CD8-positive, alpha-beta memory T cell (primary cell): ENCODE data around the gene TACR2. TPM values are rescaled to one million over a fixed set of nuclear protein-coding genes. Genes with fewer than 3 reads are reported as not detected.

Source experiments
- CTCF ChIA-PET: fragments of 350-600 bp; sonication (Branson Sonifier 250); formaldehyde crosslinking; loops from one replicate; lab custom pipeline; 2021; ENCODE audit warnings: antibody characterized with exemption; lab: Charles Lee
- POLR2A ChIA-PET: fragments of 350-600 bp; sonication (Branson Sonifier 250); formaldehyde crosslinking; loops from one replicate; lab custom pipeline; 2021; ENCODE audit warnings: antibody characterized with exemption; lab: Charles Lee
- DNase-seq, 5 donors: peaks; one replicate each; pipeline versions ENCODE4 v3.0.0 to v3.0.0-alpha.2; 2020 to 2022; ENCODE audit warnings: mixed read lengths in 1 of 5
- H3K27ac ChIP-seq: one replicate; pipeline ENCODE4 v1.7.0; 2013; ENCODE audit warnings: low read depth, mild to moderate bottlenecking, low read length, moderate library complexity
- H3K27me3 ChIP-seq: 2 replicates; pipeline ENCODE4 v1.7.0; 2013; ENCODE audit warnings: low read length, mild to moderate bottlenecking; ENCODE audit not compliant: insufficient read depth, poor library complexity, severe bottlenecking
- H3K36me3 ChIP-seq: 2 replicates; pipeline ENCODE4 v1.7.0; 2013; ENCODE audit warnings: mild to moderate bottlenecking, low read length, moderate library complexity; ENCODE audit not compliant: insufficient read depth
- H3K4me1 ChIP-seq: 2 replicates; pipeline ENCODE4 v1.7.0; 2013; ENCODE audit warnings: mild to moderate bottlenecking, low read length, moderate library complexity; ENCODE audit not compliant: insufficient read depth
- H3K4me3 ChIP-seq: 2 replicates; pipeline ENCODE4 v1.7.0; 2013; ENCODE audit warnings: mild to moderate bottlenecking, low read length
- H3K9me3 ChIP-seq: 2 replicates; pipeline ENCODE4 v1.7.0; 2013; ENCODE audit warnings: mild to moderate bottlenecking, low read length
- H3K27ac Mint-ChIP-seq, 8 donors: one replicate each; pipeline ENCODE4 v1.8.0; 2020 to 2021; ENCODE audit warnings: mixed read lengths in 8 of 8, mild to moderate bottlenecking in 6 of 8, inconsistent platforms in 3 of 8, moderate library complexity in 3 of 8
- H3K27me3 Mint-ChIP-seq, 2 donors: one replicate each; pipeline ENCODE4 v1.8.0; 2020 to 2021; ENCODE audit warnings: mixed read lengths in 2 of 2, mild to moderate bottlenecking in 1 of 2, moderate library complexity in 1 of 2
- H3K36me3 Mint-ChIP-seq, 3 donors: one replicate each; pipeline ENCODE4 v1.8.0; 2020 to 2021; ENCODE audit warnings: mixed read lengths in 3 of 3, inconsistent platforms in 1 of 3, mild to moderate bottlenecking in 1 of 3
- H3K4me1 Mint-ChIP-seq, 3 donors: one replicate each; pipeline ENCODE4 v1.8.0; 2020 to 2021; ENCODE audit warnings: mixed read lengths in 3 of 3, inconsistent platforms in 1 of 3, mild to moderate bottlenecking in 1 of 3
- H3K4me3 Mint-ChIP-seq, 7 donors: one replicate each; pipeline ENCODE4 v1.8.0; 2020 to 2021; ENCODE audit warnings: mixed read lengths in 7 of 7, mild to moderate bottlenecking in 6 of 7, moderate library complexity in 4 of 7, inconsistent platforms in 2 of 7
- H3K9me3 Mint-ChIP-seq, 5 donors: one replicate each; pipeline ENCODE4 v1.8.0; 2020 to 2022; ENCODE audit warnings: mixed read lengths in 5 of 5, mild to moderate bottlenecking in 3 of 5, moderate library complexity in 2 of 5, inconsistent platforms in 1 of 5
- polyA plus RNA-seq: library from polyadenylated mRNA; unstranded; fragments of 300-500 nt; fragmentation: Illumina TruSeq; gene quantifications from one replicate; pipeline ENCODE4 v1.2.3, GENCODE V29; 2021
- total RNA-seq, 2 experiments: library from RNA; stranded (reverse); gene quantifications; one replicate each; pipeline ENCODE4 v1.2.3, GENCODE V29; 2021

Gene TACR2
- total and polyA plus RNA-seq, 3 experiments from 2014 or later = not detected

DNA sequence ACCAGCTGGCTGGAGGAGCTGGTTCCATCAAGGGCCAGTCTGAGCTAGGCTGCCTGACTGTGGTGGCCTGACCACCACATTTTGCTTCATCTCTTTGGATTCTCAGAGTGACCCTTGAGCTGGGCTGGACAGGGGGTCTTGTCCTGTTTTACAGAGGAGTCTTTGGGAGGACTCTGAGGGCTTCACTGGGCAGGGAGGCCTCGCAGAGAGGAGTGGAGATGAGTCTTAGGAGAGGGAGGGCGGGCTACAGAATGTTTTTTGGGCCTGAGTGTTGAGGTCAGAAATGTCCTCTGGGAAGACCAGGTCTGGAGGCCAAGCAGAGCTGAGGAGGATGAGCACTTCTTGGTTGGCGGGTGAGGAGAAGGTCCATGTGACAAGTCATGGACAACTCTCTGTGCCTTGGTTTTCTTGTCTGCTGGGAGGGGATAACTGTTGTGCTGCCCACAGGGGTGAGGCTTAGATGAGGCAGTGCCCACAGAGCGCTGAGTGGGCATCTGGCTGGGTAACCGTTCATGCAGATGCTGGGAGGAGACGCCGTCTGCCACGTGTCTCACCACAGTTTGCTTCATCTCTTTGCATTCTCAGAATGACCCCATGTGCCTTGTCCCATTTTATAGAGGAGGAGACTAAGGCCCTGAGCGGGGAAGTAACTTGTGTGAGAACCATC, 44.0 kb upstream of the TACR2 start:
- Mint-ChIP-seq H3K27me3 (peaks cover 0 to 10% of the 10 kb centered on the region in 2 donors), H3K9me3 (no peaks in the 10 kb centered on the region), H3K4me1 (peaks cover 14 to 34% (median 28%) of the 10 kb centered on the region in 3 donors), H3K36me3 (peaks cover 0 to 1% (median 0%) of the 10 kb centered on the region in 3 donors), H3K27ac (peak overlapping the region in 5 of 8 donors; percentile 70 to 93 (median 93)), H3K4me3 (peak overlapping the region in 2 of 7 donors; percentile 62 to 66)
- no peaks in the 10 kb centered on the region for H3K36me3 ChIP-seq
- H3K27me3 ChIP-seq = no peaks in the 10 kb centered on the region
- CTCF ChIA-PET = no interaction called here
- H3K4me1 ChIP-seq = peaks cover 10% of the 10 kb centered on the region
- no peaks in the 10 kb centered on the region for H3K9me3 ChIP-seq
- no peak for DNase-seq
- H3K4me3 ChIP-seq = no peak overlapping the region
- POLR2A ChIA-PET = no interaction called here
- H3K27ac ChIP-seq = no peak overlapping the region

DNA sequence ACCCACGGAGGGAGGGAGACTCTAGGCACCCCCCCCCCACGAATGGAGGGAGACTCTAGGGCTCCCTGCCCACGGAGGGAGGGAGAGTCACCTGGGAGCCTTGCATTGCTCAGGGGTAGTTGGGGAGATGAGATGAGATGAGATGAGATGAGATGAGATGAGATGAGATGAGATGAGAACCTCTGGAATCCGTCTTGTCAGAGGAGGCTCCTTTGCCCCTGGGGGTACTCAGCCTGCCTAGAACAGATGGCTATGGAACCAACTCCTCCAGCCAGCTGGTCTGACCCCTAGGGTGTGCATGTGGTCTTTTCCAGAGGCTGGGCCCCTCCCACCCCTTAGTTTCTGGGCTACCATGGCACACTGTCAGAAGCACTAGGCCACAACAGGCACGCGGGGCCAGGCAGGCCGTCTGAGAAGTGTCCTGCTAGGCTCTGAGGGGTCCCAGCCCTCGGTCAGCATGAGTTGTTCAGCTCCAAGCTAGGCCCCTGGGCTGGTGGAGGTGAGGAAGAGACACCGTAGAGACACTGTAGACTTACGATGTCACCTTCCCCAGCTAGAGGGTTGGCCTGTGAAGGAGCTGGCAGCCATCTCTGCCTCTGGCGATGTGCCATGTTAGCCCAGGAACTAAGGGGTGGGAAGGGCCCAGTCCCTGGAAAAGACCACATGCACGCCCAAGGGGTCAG, 43.3 kb upstream of the TACR2 start:
- ChIA-PET POLR2A (no interaction called here), CTCF (no interaction called here)
- Histone ChIP-seq H3K9me3 (no peaks in the 10 kb centered on the region), H3K27me3 (no peaks in the 10 kb centered on the region), H3K36me3 (no peaks in the 10 kb centered on the region), H3K4me3 (no peak overlapping the region), H3K27ac (no peak overlapping the region), H3K4me1 (peaks cover 6% of the 10 kb centered on the region)
- no peak overlapping the region for H3K4me3 Mint-ChIP-seq
- H3K4me1 Mint-ChIP-seq = peaks cover 7 to 27% (median 21%) of the 10 kb centered on the region in 3 donors
- H3K27me3 Mint-ChIP-seq = peaks cover 0 to 10% of the 10 kb centered on the region in 2 donors
- H3K36me3 Mint-ChIP-seq = peaks cover 0 to 1% (median 0%) of the 10 kb centered on the region in 3 donors
- H3K9me3 Mint-ChIP-seq = no peaks in the 10 kb centered on the region
- peak overlapping the region in 5 of 8 donors; percentile 35 to 93 (median 41) for H3K27ac Mint-ChIP-seq
- DNase-seq = no peak

DNA sequence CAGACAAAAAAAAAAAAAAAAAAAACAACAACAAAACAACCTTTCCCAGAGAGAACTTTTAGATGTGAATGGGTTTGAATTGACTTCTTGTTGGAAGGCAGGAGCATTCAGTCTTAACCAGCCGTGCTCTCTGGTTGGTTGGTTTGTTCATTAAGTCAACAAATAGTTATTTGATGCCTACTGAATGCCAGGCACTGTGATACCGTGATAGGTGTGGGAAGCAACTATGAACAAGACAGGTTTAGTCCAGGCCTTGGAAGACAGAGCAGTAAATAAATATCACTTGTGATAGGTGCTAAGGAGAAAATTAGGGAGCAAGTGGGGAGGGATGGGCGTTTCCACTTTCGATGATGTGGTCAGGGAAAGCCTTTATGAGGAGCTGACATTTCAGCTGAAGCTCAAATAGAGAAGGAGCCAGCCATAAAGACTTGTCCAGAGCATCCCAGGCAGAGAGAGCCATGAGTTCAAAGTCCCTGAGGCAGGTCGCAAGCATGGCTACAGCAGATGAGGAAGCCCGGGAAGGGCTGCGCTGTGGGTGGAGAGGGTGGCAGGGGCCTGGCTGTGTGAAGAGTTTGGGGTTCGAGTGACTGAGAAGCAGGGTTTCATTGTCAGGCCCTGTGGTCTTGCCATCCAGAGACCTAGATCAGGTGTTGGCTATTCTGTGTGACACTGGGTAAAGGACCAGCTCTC, 42.5 kb upstream of the TACR2 start:
- no peak overlapping the region for H3K4me3 ChIP-seq
- CTCF ChIA-PET = no interaction called here

DNA sequence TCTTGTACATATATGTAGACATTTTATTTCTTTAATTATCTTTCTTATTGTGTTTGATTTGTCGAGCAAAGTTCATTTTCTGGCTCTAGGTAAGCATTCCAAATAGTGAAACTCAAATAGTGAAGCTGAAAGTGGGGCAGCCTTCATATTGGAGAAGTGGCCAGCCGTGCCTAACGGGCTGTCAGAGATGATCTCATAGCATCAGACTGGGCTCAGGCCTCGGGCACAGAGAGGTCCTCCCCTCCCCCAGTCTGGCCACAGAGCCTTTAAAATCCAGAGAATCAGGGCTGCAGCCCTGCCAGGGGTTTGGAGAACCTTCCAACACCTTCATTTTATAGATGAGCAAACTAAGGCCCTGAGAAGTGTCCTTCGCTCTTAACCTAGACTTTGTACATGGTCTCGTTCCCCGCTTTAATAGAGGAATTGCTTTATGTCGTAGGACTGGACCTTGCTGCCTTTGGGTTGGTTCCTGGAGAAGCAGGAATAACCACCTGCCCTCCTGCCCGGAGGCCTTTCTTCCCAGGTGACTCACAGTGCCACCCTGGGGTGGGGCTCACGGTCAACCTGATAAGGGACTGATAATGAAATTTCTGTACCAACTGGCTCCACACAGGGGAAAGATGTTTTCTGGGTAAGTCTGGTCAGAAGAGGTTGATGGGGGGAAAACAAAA, 41.8 kb upstream of the TACR2 start:
- H3K36me3 ChIP-seq = no peaks in the 10 kb centered on the region
- CTCF ChIA-PET = interaction anchor here (2.5 kb wide), 1 partner anchor 10 kb away, joined by 7 read pairs; no protein-coding TSS in a partner anchor
- Mint-ChIP-seq H3K4me3 (no peak overlapping the region), H3K27me3 (peaks cover 3 to 10% of the 10 kb centered on the region in 2 donors), H3K9me3 (no peaks in the 10 kb centered on the region), H3K27ac (peak overlapping the region in 3 of 8 donors; percentile 26 to 70 (median 47)), H3K36me3 (peaks cover 0 to 1% (median 0%) of the 10 kb centered on the region in 3 donors), H3K4me1 (peaks cover 0 to 15% (median 15%) of the 10 kb centered on the region in 3 donors)
- H3K9me3 ChIP-seq = no peaks in the 10 kb centered on the region
- no peak overlapping the region for H3K27ac ChIP-seq
- POLR2A ChIA-PET = no interaction called here
- no peaks in the 10 kb centered on the region for H3K27me3 ChIP-seq
- H3K4me3 ChIP-seq = no peak overlapping the region
- DNase-seq = no peak
- no peaks in the 10 kb centered on the region for H3K4me1 ChIP-seq

More for the DNA sequence above, 42.5 kb upstream of the TACR2 start:
- Histone ChIP-seq H3K9me3 (no peaks in the 10 kb centered on the region), H3K27ac (no peak overlapping the region), H3K27me3 (no peaks in the 10 kb centered on the region), H3K4me1 (no peaks in the 10 kb centered on the region), H3K36me3 (no peaks in the 10 kb centered on the region)
- Mint-ChIP-seq H3K36me3 (peaks cover 0 to 1% (median 0%) of the 10 kb centered on the region in 3 donors), H3K9me3 (no peaks in the 10 kb centered on the region), H3K4me3 (peak overlapping the region in 1 of 7 donors; percentile 26), H3K27me3 (peaks cover 0 to 10% of the 10 kb centered on the region in 2 donors), H3K4me1 (peaks cover 0 to 19% (median 14%) of the 10 kb centered on the region in 3 donors), H3K27ac (peak overlapping the region in 5 of 8 donors; percentile 18 to 70 (median 26))
- no peak for DNase-seq
- POLR2A ChIA-PET = no interaction called here

DNA sequence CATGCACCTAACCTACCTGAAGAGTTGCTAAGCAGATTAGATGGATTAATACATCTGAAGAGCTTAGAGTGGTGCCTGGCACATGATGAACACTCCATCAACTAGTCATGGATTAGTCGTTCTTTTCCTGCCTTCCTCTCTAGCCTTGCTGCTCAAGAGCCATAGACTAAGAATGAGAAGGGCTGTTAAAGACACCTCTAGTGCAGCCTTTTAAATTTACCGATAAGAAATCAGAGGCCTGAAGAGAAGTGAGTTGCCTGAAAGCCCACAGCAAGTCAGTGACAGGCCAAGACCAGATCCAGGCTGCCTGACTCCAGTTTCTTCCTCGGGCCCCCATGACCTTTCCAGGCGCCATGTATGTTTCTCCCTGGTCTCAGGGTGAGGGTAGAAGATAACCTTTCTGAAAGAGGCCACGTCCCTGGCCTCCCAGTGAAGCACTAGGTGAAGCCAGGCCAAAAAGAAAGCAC, 41.1 kb upstream of the TACR2 start:
- Histone ChIP-seq H3K27me3 (no peaks in the 10 kb centered on the region), H3K36me3 (no peaks in the 10 kb centered on the region), H3K4me3 (no peak overlapping the region), H3K9me3 (no peaks in the 10 kb centered on the region), H3K4me1 (no peaks in the 10 kb centered on the region), H3K27ac (no peak overlapping the region)
- DNase-seq = no peak
- ChIA-PET POLR2A (no interaction called here), CTCF (interaction anchor here (2.5 kb wide), 1 partner anchor 9 kb away, joined by 7 read pairs; no protein-coding TSS in a partner anchor)
- H3K27me3 Mint-ChIP-seq = peaks cover 5 to 15% of the 10 kb centered on the region in 2 donors
- H3K4me1 Mint-ChIP-seq = peaks cover 1 to 19% (median 15%) of the 10 kb centered on the region in 3 donors
- peaks cover 0 to 1% (median 0%) of the 10 kb centered on the region in 3 donors for H3K36me3 Mint-ChIP-seq
- H3K9me3 Mint-ChIP-seq = no peaks in the 10 kb centered on the region
- peak overlapping the region in 2 of 8 donors; percentile 56 to 77 for H3K27ac Mint-ChIP-seq
- H3K4me3 Mint-ChIP-seq = no peak overlapping the region

DNA sequence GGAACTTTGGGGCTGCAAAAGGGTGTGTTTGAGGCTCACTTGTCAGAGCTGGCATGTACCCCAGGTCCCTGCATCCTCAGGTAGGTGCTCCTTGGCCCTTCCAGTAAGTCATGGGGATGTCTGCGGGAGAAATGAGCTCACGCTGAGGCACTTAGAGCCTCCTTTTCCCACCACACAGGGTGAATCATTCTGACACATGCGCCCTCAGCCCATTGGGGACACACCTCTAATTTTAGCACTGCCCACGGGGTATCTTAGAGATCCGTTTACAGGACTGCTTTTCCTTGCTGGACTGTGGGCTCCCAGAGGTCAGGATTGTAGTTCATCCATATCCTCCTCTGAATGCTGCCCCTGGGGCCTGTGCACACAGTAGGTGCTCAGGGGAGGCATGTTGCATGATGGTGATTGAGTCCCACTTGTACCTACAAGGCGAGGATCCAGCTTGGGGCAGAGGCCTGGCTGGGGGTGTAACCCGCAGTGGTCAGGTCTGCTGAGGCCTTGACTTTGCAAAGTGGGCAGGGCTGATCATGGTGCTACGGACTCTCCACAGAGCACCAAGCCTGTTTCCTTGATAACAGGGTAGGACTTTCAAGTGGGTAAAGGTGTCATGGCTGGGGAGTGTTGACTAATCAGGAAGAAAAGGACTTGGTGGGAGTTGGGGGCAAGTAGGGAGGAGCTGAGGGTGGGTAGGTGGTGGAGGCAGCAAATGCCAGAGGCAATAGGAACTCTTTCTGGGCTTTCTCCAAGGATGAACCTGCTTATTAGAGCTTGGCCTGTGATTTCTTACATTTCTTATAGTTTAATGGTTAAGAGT, 40.4 kb upstream of the TACR2 start:
- Histone ChIP-seq H3K27ac (no peak overlapping the region), H3K9me3 (no peaks in the 10 kb centered on the region), H3K36me3 (no peaks in the 10 kb centered on the region), H3K4me3 (no peak overlapping the region), H3K4me1 (no peaks in the 10 kb centered on the region), H3K27me3 (no peaks in the 10 kb centered on the region)
- Mint-ChIP-seq H3K4me3 (peak overlapping the region in 1 of 7 donors; percentile 48), H3K27me3 (peaks cover 7 to 16% of the 10 kb centered on the region in 2 donors), H3K9me3 (no peaks in the 10 kb centered on the region), H3K36me3 (peaks cover 0 to 1% (median 0%) of the 10 kb centered on the region in 3 donors), H3K27ac (peak overlapping the region in 4 of 8 donors; percentile 23 to 78 (median 66)), H3K4me1 (peaks cover 8 to 22% (median 16%) of the 10 kb centered on the region in 3 donors)
- no peak for DNase-seq
- POLR2A ChIA-PET = no interaction called here
- CTCF ChIA-PET = interaction anchor here (2.5 kb wide), 1 partner anchor 8 kb away, joined by 7 read pairs; no protein-coding TSS in a partner anchor
